Right lobe of liver (tissue), 6 donors: ENCODE results near the gene CA12. TPM values are rescaled to one million over a fixed set of nuclear protein-coding genes. Genes with fewer than 3 reads are reported as not detected.
"Not testable (repeated sequence)": the region's sequence is repeated elsewhere in the genome, so short reads cannot be mapped to it uniquely, and the experiment has no call there.

Experiments
- ATAC-seq, 4 donors: fragments of 200-7000 bp; cut with Tn5 transposase; one replicate each; pipeline ENCODE4 v1.9.1; 2020; ENCODE audit warnings: mild to moderate bottlenecking in 4 of 4, moderate library complexity in 4 of 4
- DNase-seq, 3 donors: peaks; one replicate each; pipeline ENCODE4 v3.0.0-alpha.2; 2020
- H3K27ac ChIP-seq, 3 donors: fragments of 200-600 bp; one replicate each; pipeline ENCODE4 v1.8.0; 2022
- H3K27me3 ChIP-seq, 2 donors: fragments of 200-600 bp; one replicate each; pipeline ENCODE4 v1.8.0; 2022
- H3K36me3 ChIP-seq, 4 donors: fragments of 200-600 bp; sonication (generic) in 1 of 4; one replicate each; pipeline versions ENCODE4 v1.5.1 to v1.8.0; 2017 to 2022; ENCODE audit warnings: control low read depth in 1 of 4
- H3K4me1 ChIP-seq, 4 donors: fragments of 200-600 bp; sonication (generic) in 1 of 4; one replicate each; pipeline versions ENCODE4 v1.5.1 to v1.8.0; 2017 to 2022; ENCODE audit warnings: control low read depth in 1 of 4
- H3K4me3 ChIP-seq, 3 donors: fragments of 200-600 bp; one replicate each; pipeline ENCODE4 v1.8.0; 2022
- H3K9me3 ChIP-seq, 4 donors: fragments of 200-600 bp; sonication (generic) in 1 of 4; one replicate each; pipeline versions ENCODE4 v1.5.1 to v1.8.0; 2017 to 2022; ENCODE audit warnings: control low read depth in 1 of 4
- CTCF ChIP-seq, 4 donors: fragments of 200-600 bp in 3 of 4; fragments of 450-650 bp in 1 of 4; IDR thresholded peaks; one replicate each; pipeline versions ENCODE4 v1.5.1 to v1.8.0; 2016 to 2022; ENCODE audit warnings: antibody characterized with exemption in 4 of 4, mild to moderate bottlenecking in 2 of 4
- POLR2A ChIP-seq: fragments of 450-650 bp; IDR thresholded peaks from one replicate; pipeline ENCODE4 v1.6.1; 2017; ENCODE audit warnings: antibody characterized with exemption, mild to moderate bottlenecking
- WGBS: methylation state at CpG from one replicate; pipeline ENCODE4 v1.1.6; 2018; ENCODE audit warnings: low coverage, low lambda C conversion rate; ENCODE audit not compliant: insufficient coverage; ENCODE audit errors: missing lambda C conversion rate; 5-methylcytosine and 5-hydroxymethylcytosine counted together
- intact Hi-C, 2 donors: fragments of 100-400 bp; cut with DNase I; formaldehyde crosslinking; loops; one replicate each; pipeline versions ENCODE4 v1.11.2 to v1.14.1; 2022
- total RNA-seq, 6 experiments: library from RNA; depleted of rRNA in 2 of 6; stranded (reverse); fragments of >200 nt in 2 of 6; fragmentation: NEBNext Ultra II Directional in 3 of 6; extraction: Animal tissue kit (Norgen Biotek cat#: 25700) in 3 of 6; gene quantifications; one replicate each; pipeline versions ENCODE4 v1.1.0 to v1.2.4, GENCODE V29; 2016 to 2023
- donor health status: DM: no; HTN: yes; CAD: no.
- donor health status: DM: no; HTN: no; CAD: no.
- donor health status: DM: no; HTN: no; CAD: no.
- donor health status: DM: no; HTN: yes; CAD: no.
- donor health status: DM: no; HTN: yes; CAD: no.

The CA12 gene
- total RNA-seq, 6 experiments from 2014 or later = 0.02 to 18.3 (median 1.4) TPM

DNA sequence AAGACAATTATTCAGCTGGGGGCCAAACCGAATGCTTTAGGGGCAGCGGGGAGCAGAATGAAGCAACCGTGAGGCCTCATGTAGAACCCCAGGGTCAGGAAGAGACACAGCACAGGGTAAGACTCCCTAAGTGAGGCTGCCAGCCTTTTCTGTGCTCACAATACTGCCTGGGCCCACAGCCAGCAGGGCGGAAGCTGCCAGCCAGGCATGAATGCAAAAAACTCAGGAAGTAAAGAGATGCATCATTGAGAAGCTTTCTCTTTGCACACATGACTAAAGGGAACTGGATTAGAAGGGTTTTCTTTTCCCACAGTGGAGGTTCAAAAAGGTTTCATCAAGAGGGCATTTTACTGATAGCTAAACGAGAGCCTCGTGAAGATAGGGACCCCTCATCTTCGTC is 33.3 kb downstream of the CA12 start:
- TF ChIP-seq POLR2A (no peak), CTCF (IDR thresholded peaks at IDR 0.05) (no peak)
- Histone ChIP-seq H3K27ac (no peak overlapping the region), H3K4me3 (no peak overlapping the region), H3K9me3 (no peaks in the 10 kb centered on the region), H3K27me3 (no peaks in the 10 kb centered on the region), H3K4me1 (no peaks in the 10 kb centered on the region), H3K36me3 (no peaks in the 10 kb centered on the region)
- DNase-seq = peak in 1 of 3 donors; percentile 44
- intact Hi-C loops = no loop called here
- 69% methylated on average over 4 of the region's 7 CpGs for WGBS
- peak; percentile 30 to 78 (median 51) for ATAC-seq

- H3K27ac ChIP-seq = no peak overlapping the region
- DNase-seq = no peak
These were observed 34.4 kb downstream of the CA12 start for GRCh38 chr15:63347074-63347857.

GRCh38 chr15:63345391-63345752 is 36.3 kb downstream of the CA12 start:
- intact Hi-C loops = no loop called here

More at GRCh38 chr15:63347074-63347857, 34.4 kb downstream of the CA12 start:
- Histone ChIP-seq H3K27me3 (no peaks in the 10 kb centered on the region), H3K9me3 (no peaks in the 10 kb centered on the region), H3K4me1 (no peaks in the 10 kb centered on the region), H3K4me3 (no peak overlapping the region), H3K36me3 (no peaks in the 10 kb centered on the region)
- TF ChIP-seq POLR2A (no peak), CTCF (IDR thresholded peaks at IDR 0.05) (no peak)
- WGBS = 61% methylated on average over 4 of the region's 6 CpGs
- ATAC-seq = no peak
- intact Hi-C loops = no loop called here

DNA sequence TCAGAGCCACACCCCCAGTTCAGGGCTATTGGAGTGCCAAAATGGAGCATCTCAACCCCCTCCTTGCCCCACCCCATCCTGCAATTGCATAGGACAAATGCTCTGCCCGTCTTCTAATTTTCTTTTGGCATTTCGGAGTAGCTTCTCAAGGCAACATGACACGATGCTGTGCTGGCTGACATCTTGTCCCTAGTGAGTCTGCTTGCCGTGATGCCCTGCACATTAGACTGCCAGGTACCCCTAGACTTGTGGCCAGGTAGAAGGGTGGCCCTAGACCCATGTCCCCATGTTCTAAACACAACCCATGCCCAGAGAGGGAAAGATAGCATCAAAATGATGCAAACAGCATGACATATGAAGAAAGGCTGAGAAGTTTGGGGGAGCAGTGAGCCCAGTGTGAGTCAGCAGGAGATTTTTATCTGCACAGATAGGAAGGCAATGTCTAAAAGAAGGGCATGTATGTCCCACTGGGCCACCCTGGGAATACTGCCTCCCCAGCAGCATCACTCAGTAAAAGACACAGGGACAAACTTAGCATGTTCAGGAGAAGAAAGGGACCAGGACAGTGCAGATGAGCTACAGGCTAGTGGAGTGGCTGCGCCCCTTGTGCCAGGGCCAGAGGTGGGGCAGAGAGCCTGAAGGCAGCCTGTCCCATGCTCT is 36.8 kb downstream of the CA12 start:
- Histone ChIP-seq H3K36me3 (no peaks in the 10 kb centered on the region), H3K4me1 (peaks cover 0 to 14% (median 0%) of the 10 kb centered on the region in 4 donors), H3K27ac (no peak overlapping the region), H3K27me3 (no peaks in the 10 kb centered on the region), H3K9me3 (no peaks in the 10 kb centered on the region), H3K4me3 (no peak overlapping the region)
- no peak for ATAC-seq
- intact Hi-C loops = no loop called here
- no peak for TF ChIP-seq CTCF (IDR thresholded peaks at IDR 0.05)
- TF ChIP-seq POLR2A = no peak
- WGBS = 87% methylated on average over 4 of the region's 5 CpGs
- DNase-seq = no peak

More at GRCh38 chr15:63345391-63345752, 36.3 kb downstream of the CA12 start:
- no peak overlapping the region for H3K4me3 ChIP-seq
- H3K27ac ChIP-seq = no peak overlapping the region
- DNase-seq (no peak), ATAC-seq (no peak)
- no peaks in the 10 kb centered on the region for H3K27me3 ChIP-seq
- TF ChIP-seq POLR2A = no peak
- no peak for TF ChIP-seq CTCF (IDR thresholded peaks at IDR 0.05)
- peaks cover 0 to 9% (median 0%) of the 10 kb centered on the region in 4 donors for H3K4me1 ChIP-seq
- H3K9me3 ChIP-seq = no peaks in the 10 kb centered on the region
- no CpG with 5 or more reads among the region's 14 CpGs for WGBS
- H3K36me3 ChIP-seq = no peaks in the 10 kb centered on the region

DNA sequence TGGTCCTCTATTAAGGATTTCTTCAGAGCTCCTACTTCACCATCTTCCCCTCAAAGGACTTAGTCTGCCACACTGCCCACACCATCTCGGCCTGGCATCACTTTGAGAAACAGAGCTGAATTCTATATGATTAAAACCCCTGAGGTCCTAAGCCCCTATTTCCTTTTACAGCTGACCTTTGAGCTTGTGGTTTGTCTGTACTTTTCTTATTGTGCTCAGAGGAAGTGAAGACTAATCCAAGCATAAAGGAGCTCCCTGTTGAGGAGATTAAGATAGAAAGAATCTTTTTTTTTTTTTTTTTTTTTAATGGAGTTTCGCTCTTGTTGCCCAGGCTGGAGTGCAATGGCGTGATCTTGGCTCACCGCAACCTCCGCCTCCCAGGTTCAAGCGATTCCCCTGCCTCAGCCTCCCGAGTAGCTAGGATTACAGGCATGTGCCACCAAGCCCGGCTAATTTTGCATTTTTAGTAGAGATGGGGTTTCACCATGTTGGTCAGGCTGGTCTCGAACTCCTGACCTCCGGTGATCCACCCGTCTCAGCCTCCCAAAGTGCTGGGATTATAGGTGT is 38.6 kb downstream of the CA12 start:
- H3K36me3 ChIP-seq, H3K27me3 ChIP-seq, ATAC-seq, intact Hi-C loops, DNase-seq, H3K27ac ChIP-seq, H3K4me3 ChIP-seq, H3K9me3 ChIP-seq: not testable (repeated sequence)
- H3K4me1 ChIP-seq = peaks cover 0 to 16% (median 0%) of the 10 kb centered on the region in 4 donors
- 77% methylated on average over 3 of the region's 11 CpGs for WGBS
